H9 (cell line): ENCODE measurements around the gene ARHGEF12. TPM values are rescaled to one million over a fixed set of nuclear protein-coding genes. Genes with fewer than 3 reads are reported as not detected.

Experiments
- DNase-seq: peaks from one replicate; pipeline ENCODE4 v3.0.0-alpha.2; 2017
- H2AFZ ChIP-seq: one replicate; pipeline ENCODE4 v1.6.1; 2013; ENCODE audit warnings: mild to moderate bottlenecking, low read length, control low read depth, moderate library complexity
- H2AK5ac ChIP-seq: 2 replicates; pipeline ENCODE4 v1.6.1; 2013; ENCODE audit warnings: low read length, control low read depth, mixed read lengths; ENCODE audit not compliant: insufficient read length
- H2BK120ac ChIP-seq: one replicate; pipeline ENCODE4 v1.6.1; 2013; ENCODE audit warnings: low read depth, mild to moderate bottlenecking, low read length, control low read depth, inconsistent platforms; ENCODE audit not compliant: poor library complexity, severe bottlenecking
- H2BK12ac ChIP-seq: 2 replicates; pipeline ENCODE4 v1.6.1; 2013; ENCODE audit warnings: low read length, control low read depth, mixed read lengths, low read depth; ENCODE audit not compliant: insufficient read length
- H2BK15ac ChIP-seq: 2 replicates; pipeline ENCODE4 v1.6.1; 2013; ENCODE audit warnings: low read depth, low read length, control low read depth
- H2BK20ac ChIP-seq: one replicate; pipeline ENCODE4 v1.6.1; 2013; ENCODE audit warnings: low read depth, mild to moderate bottlenecking, low read length, control low read depth, inconsistent platforms; ENCODE audit not compliant: poor library complexity, severe bottlenecking
- H2BK5ac ChIP-seq: 2 replicates; pipeline ENCODE4 v1.6.1; 2013; ENCODE audit warnings: low read length, control low read depth, mixed read lengths; ENCODE audit not compliant: insufficient read length
- H3K14ac ChIP-seq: 2 replicates; pipeline ENCODE4 v1.6.1; 2013; ENCODE audit warnings: low read length, control low read depth; ENCODE audit not compliant: insufficient read depth
- H3K18ac ChIP-seq: 2 replicates; pipeline ENCODE4 v1.6.1; 2013; ENCODE audit warnings: low read depth, mild to moderate bottlenecking, mixed read lengths, low read length, control low read depth; ENCODE audit not compliant: insufficient read length
- H3K23ac ChIP-seq: 2 replicates; pipeline ENCODE4 v1.6.1; 2013; ENCODE audit warnings: low read length, control low read depth, mixed read lengths, low read depth; ENCODE audit not compliant: insufficient read length
- H3K23me2 ChIP-seq: 2 replicates; pipeline ENCODE4 v1.6.1; 2013; ENCODE audit warnings: low read depth, mild to moderate bottlenecking, mixed read lengths, low read length, control low read depth; ENCODE audit not compliant: insufficient read length, poor library complexity, severe bottlenecking
- H3K27ac ChIP-seq: 2 replicates; pipeline ENCODE4 v1.5.1; 2013; ENCODE audit warnings: low read length, control low read depth, mixed read lengths, low read depth; ENCODE audit not compliant: insufficient read length
- H3K27me3 ChIP-seq: 2 replicates; pipeline ENCODE4 v1.6.1; 2013; ENCODE audit warnings: low read length, control low read depth, inconsistent platforms; ENCODE audit not compliant: insufficient read depth
- H3K4ac ChIP-seq: 2 replicates; pipeline ENCODE4 v1.6.1; 2013; ENCODE audit warnings: low read depth, mild to moderate bottlenecking, control low read depth, inconsistent platforms, low read length, moderate library complexity
- H3K4me1 ChIP-seq: 2 replicates; pipeline ENCODE4 v1.6.1; 2013; ENCODE audit warnings: low read length, control low read depth, inconsistent platforms; ENCODE audit not compliant: insufficient read depth
- H3K4me2 ChIP-seq: 2 replicates; pipeline ENCODE4 v1.6.1; 2013; ENCODE audit warnings: low read length, control low read depth, mixed read lengths; ENCODE audit not compliant: insufficient read length, insufficient read depth
- H3K56ac ChIP-seq: 2 replicates; pipeline ENCODE4 v1.6.1; 2013; ENCODE audit warnings: low read depth, mild to moderate bottlenecking, mixed read lengths, low read length, control low read depth; ENCODE audit not compliant: insufficient read length
- H3K79me1 ChIP-seq: 2 replicates; pipeline ENCODE4 v1.6.1; 2013; ENCODE audit warnings: low read depth, mild to moderate bottlenecking, moderate library complexity, low read length, control low read depth, inconsistent platforms; ENCODE audit not compliant: insufficient read depth, poor library complexity, severe bottlenecking
- H3K79me2 ChIP-seq: 2 replicates; pipeline ENCODE4 v1.6.1; 2013; ENCODE audit warnings: low read length, control low read depth, inconsistent platforms; ENCODE audit not compliant: insufficient read depth
- H3K9ac ChIP-seq: 2 replicates; pipeline ENCODE4 v1.6.1; 2013; ENCODE audit warnings: low read length, control low read depth, mixed read lengths; ENCODE audit not compliant: insufficient read length; ENCODE audit errors: extremely low read depth
- H3K9me3 ChIP-seq: one replicate; pipeline ENCODE4 v1.6.1; 2013; ENCODE audit warnings: low read depth, low read length, inconsistent platforms; ENCODE audit not compliant: control insufficient read depth
- H3T11ph ChIP-seq: one replicate; pipeline ENCODE4 v1.6.1; 2013; ENCODE audit warnings: mild to moderate bottlenecking, low read length, control low read depth, inconsistent platforms
- H4K20me1 ChIP-seq: one replicate; pipeline ENCODE4 v1.6.1; 2013; ENCODE audit not compliant: control insufficient read depth, insufficient read length, insufficient read depth
- H4K5ac ChIP-seq: 2 replicates; pipeline ENCODE4 v1.6.1; 2013; ENCODE audit warnings: low read depth, mild to moderate bottlenecking, mixed read lengths, low read length, control low read depth; ENCODE audit not compliant: insufficient read length
- H4K8ac ChIP-seq: replicated peaks from 2 replicates; pipeline ENCODE4 v1.6.1; 2013; ENCODE audit warnings: low read length, control low read depth, mixed read lengths, low read depth; ENCODE audit not compliant: insufficient read length
- H4K91ac ChIP-seq: 2 replicates; pipeline ENCODE4 v1.6.1; 2013; ENCODE audit warnings: low read depth, mild to moderate bottlenecking, moderate library complexity, mixed read lengths, low read length, control low read depth; ENCODE audit not compliant: insufficient read length
- H3K27ac Mint-ChIP-seq, 3 experiments: 2 replicates in 2 of 3; 3 replicates in 1 of 3; pipeline ENCODE4 v1.8.0; 2020 to 2021; ENCODE audit warnings: mixed read lengths in 3 of 3, mild to moderate bottlenecking in 1 of 3, moderate library complexity in 1 of 3
- H3K27me3 Mint-ChIP-seq: 2 replicates; pipeline ENCODE4 v1.8.0; 2021; ENCODE audit warnings: low read depth, mild to moderate bottlenecking, moderate library complexity, mixed read lengths
- H3K36me3 Mint-ChIP-seq, 3 experiments: 2 replicates in 2 of 3; 3 replicates in 1 of 3; pipeline ENCODE4 v1.8.0; 2020 to 2021; ENCODE audit warnings: low read depth in 3 of 3, mixed read lengths in 3 of 3; ENCODE audit not compliant: insufficient read depth in 1 of 3
- H3K4me1 Mint-ChIP-seq, 2 experiments: 2 replicates each; pipeline ENCODE4 v1.8.0; 2020; ENCODE audit warnings: mixed read lengths in 2 of 2
- H3K4me3 Mint-ChIP-seq, 2 experiments: 2 replicates in 1 of 2; 3 replicates in 1 of 2; pipeline ENCODE4 v1.8.0; 2020 to 2021; ENCODE audit warnings: mild to moderate bottlenecking in 2 of 2, mixed read lengths in 2 of 2, moderate library complexity in 1 of 2
- H3K9me3 Mint-ChIP-seq, 2 experiments: 2 replicates in 1 of 2; 3 replicates in 1 of 2; pipeline ENCODE4 v1.8.0; 2020; ENCODE audit warnings: mild to moderate bottlenecking in 2 of 2, mixed read lengths in 2 of 2, moderate library complexity in 1 of 2
- CTCF ChIP-seq: fragments of 200-600 bp; sonication (generic); conservative IDR thresholded peaks from 3 replicates; pipeline ENCODE4 v1.8.0; 2021; ENCODE audit warnings: antibody characterized with exemption, mild to moderate bottlenecking
- WGBS: extraction: QIAGEN DNeasy Blood & Tissue Kit; methylation state at CpG from one replicate; pipeline ENCODE4 v1.1.7; 2013; ENCODE audit warnings: missing lambda C conversion rate, low lambda C conversion rate, mixed read lengths; ENCODE audit not compliant: insufficient read length; ENCODE audit errors: extremely low coverage; 5-methylcytosine and 5-hydroxymethylcytosine counted together
- total RNA-seq: library from RNA; stranded (reverse); gene quantifications from 2 replicates; pipeline ENCODE4 v1.2.1, GENCODE V29; 2021

ARHGEF12 gene
- total RNA-seq, 1 experiment from 2014 or later, result 27.0 TPM

GRCh38 chr11:120515186-120515723 is 179.0 kb downstream of the ARHGEF12 start:
- H3K27me3 ChIP-seq, result no peaks in the 10 kb centered on the region; the same call in 1 of the 2 replicates
- peaks cover 4% of the 10 kb centered on the region for H3K23me2 ChIP-seq
- H3K56ac ChIP-seq, result no peak overlapping the region
- no peak overlapping the region for H3K4me2 ChIP-seq
- WGBS, result no CpG with 5 or more reads among the region's 7 CpGs
- H4K8ac ChIP-seq, result no peak overlapping the region
- no peak overlapping the region for H2AK5ac ChIP-seq
- no peaks in the 10 kb centered on the region for H3K9me3 ChIP-seq
- H3K18ac ChIP-seq, result no peak overlapping the region
- no peak overlapping the region for H3T11ph ChIP-seq
- no peak overlapping the region for H4K91ac ChIP-seq
- peaks cover 2% of the 10 kb centered on the region for H4K20me1 ChIP-seq
- H2BK120ac ChIP-seq, result no peak overlapping the region
- H3K4ac ChIP-seq, result no peak overlapping the region
- no peak overlapping the region for H2BK15ac ChIP-seq
- no peak overlapping the region for H3K14ac ChIP-seq
- H3K27ac ChIP-seq, result no peak overlapping the region
- H3K9me3 Mint-ChIP-seq, result no peaks in the 10 kb centered on the region
- H3K36me3 Mint-ChIP-seq, result no peaks in the 10 kb centered on the region
- no peak for TF ChIP-seq CTCF
- no peak overlapping the region for H2BK5ac ChIP-seq
- H3K79me2 ChIP-seq, result no peaks in the 10 kb centered on the region
- H2BK20ac ChIP-seq, result no peak overlapping the region
- H3K27ac Mint-ChIP-seq, result peak overlapping the region in 1 of 3 experiments; percentile 41; a peak in 1 of 7 replicates
- no peaks in the 10 kb centered on the region for H3K79me1 ChIP-seq
- no peak for DNase-seq
- H3K4me3 Mint-ChIP-seq, result peak overlapping the region in 1 of 2 experiments; percentile 56; a peak in 2 of 5 replicates
- no peak overlapping the region for H2BK12ac ChIP-seq
- no peak overlapping the region for H3K9ac ChIP-seq
- H3K23ac ChIP-seq, result no peak overlapping the region
- H2AFZ ChIP-seq, result no peak overlapping the region
- H4K5ac ChIP-seq, result no peak overlapping the region
- peaks cover 3% of the 10 kb centered on the region; the same call in 1 of the 2 replicates for H3K4me1 ChIP-seq
- H3K27me3 Mint-ChIP-seq, result peaks cover 54% of the 10 kb centered on the region
- H3K4me1 Mint-ChIP-seq, result peaks cover 28 to 33% of the 10 kb centered on the region in 2 experiments
